Measurements from ENCODE around the gene FAM47E. TPM values are rescaled to one million over a fixed set of nuclear protein-coding genes. Genes with fewer than 3 reads are reported as not detected.

FAM47E gene
- total RNA-seq, 1 donor from 2014 or later, result 0.92 TPM

DNA sequence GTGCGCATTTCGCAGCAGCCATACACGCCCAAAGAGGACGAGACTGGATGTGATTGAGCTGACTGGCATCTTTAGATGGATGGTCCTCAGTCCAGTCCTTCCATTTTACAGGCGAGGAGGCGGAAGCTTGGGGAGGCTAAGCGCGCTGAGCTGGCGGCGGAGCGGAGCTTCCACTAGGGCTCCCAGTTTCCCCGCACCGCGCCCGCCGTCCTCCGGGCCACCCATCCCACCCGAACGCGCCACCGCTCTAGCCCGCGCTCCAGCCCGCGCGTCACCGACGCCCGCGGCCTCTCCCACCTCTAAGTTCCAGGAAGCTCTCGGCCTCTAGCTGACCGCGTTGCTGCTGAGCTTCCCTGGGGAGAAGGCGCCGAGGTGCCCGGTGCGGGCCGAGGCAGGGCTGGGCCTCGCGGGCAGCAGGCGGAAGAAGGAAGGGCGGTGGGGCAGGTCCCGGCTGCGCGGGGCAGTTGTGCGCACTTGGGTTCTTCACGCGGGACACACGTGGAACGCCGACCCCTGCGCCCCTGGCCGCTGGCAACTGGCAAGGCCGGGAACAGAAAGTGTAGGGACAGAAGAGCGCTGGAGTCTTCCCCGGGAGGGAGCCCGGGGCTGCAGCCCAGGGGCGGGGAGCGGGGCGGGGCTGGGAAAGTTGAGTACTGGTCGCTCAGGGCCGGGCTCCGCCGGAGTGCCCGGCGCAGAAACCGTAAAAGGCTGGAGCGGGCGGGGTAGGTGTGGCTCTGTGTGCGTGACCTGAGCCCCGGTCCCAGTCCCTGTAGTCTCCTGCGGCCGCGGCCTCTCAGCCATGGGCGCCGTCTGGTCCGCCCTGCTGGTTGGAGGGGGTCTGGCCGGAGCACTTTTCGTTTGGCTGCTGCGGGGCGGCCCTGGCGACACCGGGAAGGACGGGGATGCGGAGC is 54.7 kb downstream of the FAM47E start, which contains the start of gene STBD1:
TSS of gene STBD1 (plus strand) at position 763 of the 911 bp plus-strand sequence. CDS start at position 800, 37 bp downstream.
- Mint-ChIP-seq H3K36me3 (ENCODE audit: low read depth) (peaks cover 14% of the 10 kb centered on the region), H3K4me1 (ENCODE audit: low read depth) (peaks cover 51% of the 10 kb centered on the region), H3K27me3 (ENCODE audit: low read depth) (no peaks in the 10 kb centered on the region), H3K4me3 (ENCODE audit: unreplicated experiment) (peak within 1 kb of the TSS; percentile 93), H3K9me3 (ENCODE audit: low read depth) (no peaks in the 10 kb centered on the region), H3K27ac (ENCODE audit: unreplicated experiment) (peak within 1 kb of the TSS; percentile 96)
- DNase-seq (ENCODE audit: low spot score), result no peak
- peak; percentile 23 for TF ChIP-seq CTCF (IDR thresholded peaks at IDR 0.05)

DNA sequence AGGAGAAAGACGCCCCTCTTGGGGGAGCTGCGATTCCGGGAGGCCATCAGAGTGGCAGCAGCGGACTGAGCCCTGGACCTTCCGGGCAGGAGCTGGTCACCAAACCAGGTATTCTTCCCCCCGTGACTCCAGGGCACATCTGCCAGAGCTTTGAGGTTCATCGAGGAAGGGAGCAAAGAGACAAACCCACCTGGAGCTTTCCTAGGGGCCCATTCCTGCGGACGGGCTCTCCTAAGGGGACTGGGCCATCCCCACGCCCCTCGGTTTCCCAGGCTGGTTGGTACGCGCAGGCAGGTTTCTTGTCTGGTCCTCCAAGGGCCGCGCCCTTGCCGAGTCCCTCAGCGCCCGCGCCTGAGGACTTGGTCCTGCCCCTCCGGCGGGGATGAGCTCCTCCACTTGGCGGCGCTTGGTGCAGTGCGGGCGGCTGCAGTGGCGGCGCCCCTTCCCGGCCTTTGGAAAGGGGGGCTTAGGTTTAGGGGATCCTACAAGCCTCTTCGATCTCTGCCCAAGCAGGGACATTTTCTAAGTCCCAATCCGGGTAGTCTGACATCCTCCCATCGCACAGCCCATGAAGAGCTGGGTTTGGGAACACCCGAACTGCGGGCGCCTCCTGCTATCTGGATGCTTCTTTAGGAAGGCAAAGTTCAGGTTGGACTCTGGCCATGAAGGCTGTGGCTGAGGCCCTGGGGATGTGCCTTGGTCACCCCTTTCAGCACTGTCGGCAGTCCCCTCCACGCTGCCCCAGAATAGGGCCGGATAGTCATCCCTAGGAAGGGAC is 55.5 kb downstream of the FAM47E start:
- no peak for DNase-seq (ENCODE audit: low spot score)
- TF ChIP-seq CTCF (IDR thresholded peaks at IDR 0.05), result peak; percentile 76
- H3K4me3 Mint-ChIP-seq (ENCODE audit: unreplicated experiment), result peak overlapping the region; percentile 93
- H3K9me3 Mint-ChIP-seq (ENCODE audit: low read depth), result no peaks in the 10 kb centered on the region
- no peaks in the 10 kb centered on the region for H3K27me3 Mint-ChIP-seq (ENCODE audit: low read depth)
- H3K4me1 Mint-ChIP-seq (ENCODE audit: low read depth), result peaks cover 43% of the 10 kb centered on the region
- peaks cover 14% of the 10 kb centered on the region for H3K36me3 Mint-ChIP-seq (ENCODE audit: low read depth)
- H3K27ac Mint-ChIP-seq (ENCODE audit: unreplicated experiment), result peak overlapping the region; percentile 96

GRCh38 chr4:76307660-76308014 is 56.1 kb downstream of the FAM47E start:
- peaks cover 38% of the 10 kb centered on the region for H3K4me1 Mint-ChIP-seq (ENCODE audit: low read depth)
- no peak for DNase-seq (ENCODE audit: low spot score)
- H3K4me3 Mint-ChIP-seq (ENCODE audit: unreplicated experiment), result peak overlapping the region; percentile 93
- TF ChIP-seq CTCF (IDR thresholded peaks at IDR 0.05), result no peak
- no peak overlapping the region for H3K27ac Mint-ChIP-seq (ENCODE audit: unreplicated experiment)
- no peaks in the 10 kb centered on the region for H3K27me3 Mint-ChIP-seq (ENCODE audit: low read depth)
- no peaks in the 10 kb centered on the region for H3K9me3 Mint-ChIP-seq (ENCODE audit: low read depth)
- peaks cover 14% of the 10 kb centered on the region for H3K36me3 Mint-ChIP-seq (ENCODE audit: low read depth)

GRCh38 chr4:76308548-76308947 is 57.0 kb downstream of the FAM47E start:
- H3K4me1 Mint-ChIP-seq (ENCODE audit: low read depth), result peaks cover 34% of the 10 kb centered on the region
- H3K9me3 Mint-ChIP-seq (ENCODE audit: low read depth), result no peaks in the 10 kb centered on the region
- peak overlapping the region; percentile 55 for H3K4me3 Mint-ChIP-seq (ENCODE audit: unreplicated experiment)
- H3K36me3 Mint-ChIP-seq (ENCODE audit: low read depth), result peaks cover 14% of the 10 kb centered on the region
- no peak for DNase-seq (ENCODE audit: low spot score)
- H3K27me3 Mint-ChIP-seq (ENCODE audit: low read depth), result no peaks in the 10 kb centered on the region
- TF ChIP-seq CTCF (IDR thresholded peaks at IDR 0.05), result no peak
- H3K27ac Mint-ChIP-seq (ENCODE audit: unreplicated experiment), result no peak overlapping the region

GRCh38 chr4:76309939-76310550 is 58.5 kb downstream of the FAM47E start:
- Mint-ChIP-seq H3K27me3 (ENCODE audit: low read depth) (no peaks in the 10 kb centered on the region), H3K9me3 (ENCODE audit: low read depth) (no peaks in the 10 kb centered on the region), H3K36me3 (ENCODE audit: low read depth) (peaks cover 14% of the 10 kb centered on the region), H3K4me3 (ENCODE audit: unreplicated experiment) (no peak overlapping the region), H3K4me1 (ENCODE audit: low read depth) (peaks cover 30% of the 10 kb centered on the region), H3K27ac (ENCODE audit: unreplicated experiment) (no peak overlapping the region)
- no peak for TF ChIP-seq CTCF (IDR thresholded peaks at IDR 0.05)
- no peak for DNase-seq (ENCODE audit: low spot score)

Data from chondrocyte (in vitro differentiated cells).